ENCODE data around the gene MRE11. TPM values are rescaled to one million over a fixed set of nuclear protein-coding genes. Genes with fewer than 3 reads are reported as not detected.

MRE11 gene
- total RNA-seq, 1 donor from 2014 or later: 17.1 TPM

DNA sequence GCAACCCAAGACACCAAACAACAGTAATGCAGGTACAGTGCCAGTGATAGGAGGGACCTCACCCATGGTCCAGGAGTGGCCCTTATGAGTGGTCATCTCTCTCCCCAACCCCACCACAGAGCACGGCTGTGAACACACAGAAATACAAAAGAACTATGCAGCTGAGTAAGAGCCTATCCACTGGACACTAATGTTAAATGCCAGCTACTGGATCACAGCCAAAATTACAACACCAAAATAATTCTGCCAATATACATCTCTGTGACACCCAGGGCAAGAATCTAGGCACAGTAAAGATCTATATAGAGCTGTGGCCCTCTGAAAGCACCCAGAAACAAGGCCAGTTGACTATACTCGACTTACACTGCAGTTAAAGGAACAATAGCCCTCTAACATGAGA lies 69.6 kb downstream of the MRE11 start:
- peaks cover 20% of the 10 kb centered on the region for H3K36me3 Mint-ChIP-seq (ENCODE audit: low read depth, unreplicated experiment)
- no peak for TF ChIP-seq CTCF (IDR thresholded peaks at IDR 0.05; ENCODE audit: unreplicated experiment)

GRCh38 chr11:94423507-94423906 lies 70.1 kb downstream of the MRE11 start:
- Mint-ChIP-seq H3K4me1 (ENCODE audit: unreplicated experiment) (no peaks in the 10 kb centered on the region), H3K9me3 (ENCODE audit: unreplicated experiment) (no peaks in the 10 kb centered on the region), H3K4me3 (ENCODE audit: unreplicated experiment) (no peak overlapping the region), H3K27me3 (ENCODE audit: unreplicated experiment) (no peaks in the 10 kb centered on the region), H3K36me3 (ENCODE audit: low read depth, unreplicated experiment) (peaks cover 15% of the 10 kb centered on the region), H3K27ac (ENCODE audit: unreplicated experiment) (no peak overlapping the region)
- TF ChIP-seq CTCF (IDR thresholded peaks at IDR 0.05; ENCODE audit: unreplicated experiment): no peak
- DNase-seq (ENCODE audit: low spot score): no peak

More for the DNA sequence above, 69.6 kb downstream of the MRE11 start:
- Mint-ChIP-seq H3K27me3 (ENCODE audit: unreplicated experiment) (no peaks in the 10 kb centered on the region), H3K27ac (ENCODE audit: unreplicated experiment) (no peak overlapping the region), H3K4me3 (ENCODE audit: unreplicated experiment) (no peak overlapping the region), H3K9me3 (ENCODE audit: unreplicated experiment) (no peaks in the 10 kb centered on the region), H3K4me1 (ENCODE audit: unreplicated experiment) (no peaks in the 10 kb centered on the region)
- DNase-seq (ENCODE audit: low spot score): no peak

DNA sequence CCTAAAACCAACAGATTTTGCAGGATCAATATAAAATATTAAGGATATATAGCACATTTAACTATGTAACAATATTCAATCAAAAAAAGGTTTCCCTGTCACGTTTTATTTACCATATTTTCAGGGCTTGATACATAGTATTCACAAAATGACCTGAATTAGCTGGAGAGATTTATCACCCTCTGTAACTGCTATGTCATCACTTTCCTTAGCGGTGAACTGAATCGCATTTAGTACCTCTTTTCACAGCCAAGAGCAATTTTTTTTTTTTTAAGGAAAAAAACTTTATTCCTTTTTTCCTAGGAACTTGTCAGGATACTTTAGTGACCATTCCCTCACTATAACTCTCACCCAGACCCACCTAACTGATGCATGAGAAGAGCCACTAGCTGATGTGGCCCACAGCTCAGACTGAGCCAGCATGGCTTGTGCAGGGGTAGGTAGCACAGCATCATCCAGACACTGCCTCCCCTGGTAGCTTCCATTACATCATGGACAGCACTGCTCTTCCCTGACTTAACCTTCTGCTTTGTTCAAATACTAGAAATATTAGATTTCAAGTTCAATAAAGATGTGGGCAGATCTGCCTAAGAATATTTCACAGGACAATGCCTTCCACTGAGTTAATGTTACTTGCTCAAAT lies 75.4 kb downstream of the MRE11 start:
- no peaks in the 10 kb centered on the region for H3K27me3 Mint-ChIP-seq (ENCODE audit: unreplicated experiment)
- H3K9me3 Mint-ChIP-seq (ENCODE audit: unreplicated experiment): no peaks in the 10 kb centered on the region
- H3K4me1 Mint-ChIP-seq (ENCODE audit: unreplicated experiment): no peaks in the 10 kb centered on the region
- no peak overlapping the region for H3K27ac Mint-ChIP-seq (ENCODE audit: unreplicated experiment)
- peaks cover 9% of the 10 kb centered on the region for H3K36me3 Mint-ChIP-seq (ENCODE audit: low read depth, unreplicated experiment)
- DNase-seq (ENCODE audit: low spot score): no peak
- TF ChIP-seq CTCF (IDR thresholded peaks at IDR 0.05; ENCODE audit: unreplicated experiment): no peak
- H3K4me3 Mint-ChIP-seq (ENCODE audit: unreplicated experiment): no peak overlapping the region

GRCh38 chr11:94417386-94417987 lies 76.2 kb downstream of the MRE11 start:
- peaks cover 8% of the 10 kb centered on the region for H3K36me3 Mint-ChIP-seq (ENCODE audit: low read depth, unreplicated experiment)
- H3K4me1 Mint-ChIP-seq (ENCODE audit: unreplicated experiment): no peaks in the 10 kb centered on the region
- no peak overlapping the region for H3K27ac Mint-ChIP-seq (ENCODE audit: unreplicated experiment)
- H3K9me3 Mint-ChIP-seq (ENCODE audit: unreplicated experiment): no peaks in the 10 kb centered on the region
- DNase-seq (ENCODE audit: low spot score): no peak
- no peaks in the 10 kb centered on the region for H3K27me3 Mint-ChIP-seq (ENCODE audit: unreplicated experiment)
- no peak for TF ChIP-seq CTCF (IDR thresholded peaks at IDR 0.05; ENCODE audit: unreplicated experiment)
- H3K4me3 Mint-ChIP-seq (ENCODE audit: unreplicated experiment): no peak overlapping the region

DNA sequence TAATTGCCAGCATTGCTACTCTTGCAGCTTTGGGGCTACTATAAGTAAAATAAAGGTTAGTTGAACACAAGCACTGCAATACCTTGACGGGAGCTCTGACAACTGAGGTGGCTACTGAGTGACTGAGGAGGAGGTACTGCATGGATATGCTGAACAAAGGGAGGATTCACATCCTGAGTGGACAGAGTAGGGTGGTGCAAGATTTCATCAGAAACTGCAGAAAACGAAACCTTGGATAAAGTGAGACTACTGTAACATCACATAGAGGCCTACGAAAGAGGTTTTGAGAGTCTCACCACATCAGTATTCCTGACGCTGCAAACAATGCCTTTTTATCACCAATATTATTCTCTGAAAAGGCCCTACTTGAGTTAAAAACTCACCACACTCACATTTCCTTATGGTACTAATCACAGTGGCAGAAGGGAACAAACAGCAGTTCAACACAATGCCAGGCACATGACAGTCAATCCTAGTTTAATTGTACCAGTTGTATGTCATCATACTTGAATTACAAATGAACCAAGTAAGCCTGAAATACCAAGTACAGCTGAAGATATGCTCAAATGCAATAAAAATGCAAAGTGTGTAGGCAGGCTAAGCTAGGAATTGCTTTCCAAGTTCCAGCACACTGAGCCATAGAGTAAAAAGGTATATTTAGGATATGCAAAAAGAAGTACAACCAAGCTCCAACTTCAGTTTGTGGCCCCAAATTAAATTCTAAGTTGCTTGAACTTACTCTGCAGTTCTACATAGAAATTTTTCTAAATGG lies 88.4 kb downstream of the MRE11 start:
- no peak for TF ChIP-seq CTCF (IDR thresholded peaks at IDR 0.05; ENCODE audit: unreplicated experiment)
- Mint-ChIP-seq H3K27ac (ENCODE audit: unreplicated experiment) (no peak overlapping the region), H3K4me3 (ENCODE audit: unreplicated experiment) (no peak overlapping the region), H3K4me1 (ENCODE audit: unreplicated experiment) (peaks cover 18% of the 10 kb centered on the region), H3K9me3 (ENCODE audit: unreplicated experiment) (no peaks in the 10 kb centered on the region), H3K36me3 (ENCODE audit: low read depth, unreplicated experiment) (peaks cover 14% of the 10 kb centered on the region), H3K27me3 (ENCODE audit: unreplicated experiment) (peaks cover 10% of the 10 kb centered on the region)
- no peak for DNase-seq (ENCODE audit: low spot score)

All from endothelial cell (in vitro differentiated cells).